HepG2 (cell line): ENCODE measurements around the gene GRHPR. TPM values are rescaled to one million over a fixed set of nuclear protein-coding genes. Genes with fewer than 3 reads are reported as not detected.

Experiments used
- BCLAF1 ChIP-seq: fragments of 450-650 bp; IDR thresholded peaks from 2 replicates; pipeline ENCODE4 v1.6.1; 2017; ENCODE audit warnings: mild to moderate bottlenecking
- FOXJ3 ChIP-seq: sonication (generic); formaldehyde crosslinking; IDR thresholded peaks from 2 replicates; pipeline ENCODE4 v1.4.0; 2020; ENCODE audit warnings: missing genetic modification reagents, mild to moderate bottlenecking, borderline replicate concordance
- GPN1 ChIP-seq: sonication (generic); formaldehyde crosslinking; IDR thresholded peaks from 2 replicates; pipeline ENCODE4 v1.5.1; 2020; ENCODE audit warnings: missing genetic modification reagents, borderline replicate concordance
- HMG20A ChIP-seq: IDR thresholded peaks from 2 replicates; pipeline ENCODE4 v1.6.1; 2016; ENCODE audit warnings: borderline replicate concordance
- MNT ChIP-seq: fragments of 450-650 bp; IDR thresholded peaks from 2 replicates; pipeline ENCODE4 v1.6.1; 2016
- SCMH1 ChIP-seq: sonication (generic); formaldehyde crosslinking; IDR thresholded peaks from 2 replicates; pipeline ENCODE4 v1.9.0; 2021; ENCODE audit warnings: missing genetic modification reagents, mild to moderate bottlenecking, borderline replicate concordance
- SP4 ChIP-seq: sonication (generic); formaldehyde crosslinking; IDR thresholded peaks from 2 replicates; pipeline ENCODE4 v1.8.1; 2023; ENCODE audit warnings: mild to moderate bottlenecking, missing genetic modification reagents
- TMF1 ChIP-seq: sonication (generic); formaldehyde crosslinking; IDR thresholded peaks from 2 replicates; pipeline ENCODE4 v1.8.1; 2022; ENCODE audit warnings: low read depth, missing genetic modification reagents
- ZBTB26 ChIP-seq: IDR thresholded peaks from 2 replicates; pipeline ENCODE4 v1.6.1; 2016; ENCODE audit warnings: missing compliant biosample characterization, missing genetic modification reagents, borderline replicate concordance
- ZNF44 ChIP-seq: sonication (generic); formaldehyde crosslinking; IDR thresholded peaks from 2 replicates; pipeline ENCODE4 v1.5.1; 2020; ENCODE audit warnings: mild to moderate bottlenecking, missing genetic modification reagents
- ZNF510 ChIP-seq: sonication (generic); formaldehyde crosslinking; IDR thresholded peaks from 2 replicates; pipeline ENCODE4 v1.4.0; 2020; ENCODE audit warnings: low read depth, mild to moderate bottlenecking, missing genetic modification reagents
- ZNF605 ChIP-seq: sonication (generic); formaldehyde crosslinking; IDR thresholded peaks from 2 replicates; pipeline ENCODE4 v1.8.0; 2022; ENCODE audit warnings: mild to moderate bottlenecking, missing genetic modification reagents
- ZNF768 ChIP-seq: sonication (generic); formaldehyde crosslinking; IDR thresholded peaks from 2 replicates; pipeline ENCODE4 v1.4.0; 2020; ENCODE audit warnings: missing genetic modification reagents
- polyA plus RNA-seq, 8 experiments: library from polyadenylated mRNA; depleted of rRNA in 3 of 8; stranded (reverse) in 7 of 8; unstranded in 1 of 8; fragments of >200 nt; fragmentation: Illumina TruSeq in 4 of 8; extraction: Trizol in 4 of 8; gene quantifications; 2 replicates each; pipeline versions ENCODE4 v1.2.1 to v1.2.3, GENCODE V29; 2011 to 2016; ENCODE audit warnings: low read depth in 4 of 8, missing spikeins in 1 of 8, mixed read lengths in 1 of 8; ENCODE audit not compliant: insufficient read depth in 1 of 8
- total RNA-seq, 5 experiments: library from RNA; depleted of rRNA; stranded (reverse); fragments of >200 nt; fragmentation: Illumina TruSeq; extraction: Trizol; gene quantifications; 2 replicates each; pipeline ENCODE4 v1.2.3, GENCODE V29; 2016; ENCODE audit warnings: low read depth in 1 of 5
- TF ChIP-seq, protein P1 (sequence below): sonication (generic); formaldehyde crosslinking; IDR thresholded peaks from 2 replicates; pipeline ENCODE4 v1.8.1; 2023; ENCODE audit warnings: missing genetic modification reagents, mild to moderate bottlenecking, borderline replicate concordance
- TF ChIP-seq, protein P2 (sequence below), 2 experiments: sonication (generic) in 1 of 2; formaldehyde crosslinking in 1 of 2; IDR thresholded peaks; 2 replicates each; pipeline versions ENCODE4 v1.4.0 to v1.6.1; 2018 to 2020; ENCODE audit warnings: missing genetic modification reagents in 2 of 2, borderline replicate concordance in 1 of 2, low read depth in 1 of 2, mild to moderate bottlenecking in 1 of 2, missing biosample characterization in 1 of 2

The GRHPR gene
- total and polyA plus RNA-seq, 2 of the 13 experiments (the other 11 are each of a cell fraction or from before 2014, with no cell fraction given): 113 to 115 TPM

GRCh38 chr9:37464426-37465248, 42.1 kb downstream of the GRHPR start (continued):
- TF ChIP-seq BCLAF1: no peak
- TF ChIP-seq, protein P1, sequence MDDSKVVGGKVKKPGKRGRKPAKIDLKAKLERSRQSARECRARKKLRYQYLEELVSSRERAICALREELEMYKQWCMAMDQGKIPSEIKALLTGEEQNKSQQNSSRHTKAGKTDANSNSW (CRISPR knock-in tag): peak; percentile 52; the same call in 1 of the 2 replicates
- no peak for TF ChIP-seq HMG20A
- TF ChIP-seq TMF1 (CRISPR knock-in tag): no peak
- TF ChIP-seq ZBTB26 (CRISPR knock-in tag): no peak
- no peak for TF ChIP-seq ZNF44
- peak; percentile 64; the same call in 1 of the 2 replicates for TF ChIP-seq ZNF768 (CRISPR knock-in tag)
- no peak for TF ChIP-seq MNT
- no peak for TF ChIP-seq SCMH1
- TF ChIP-seq ZNF510: no peak
- TF ChIP-seq, protein P2, sequence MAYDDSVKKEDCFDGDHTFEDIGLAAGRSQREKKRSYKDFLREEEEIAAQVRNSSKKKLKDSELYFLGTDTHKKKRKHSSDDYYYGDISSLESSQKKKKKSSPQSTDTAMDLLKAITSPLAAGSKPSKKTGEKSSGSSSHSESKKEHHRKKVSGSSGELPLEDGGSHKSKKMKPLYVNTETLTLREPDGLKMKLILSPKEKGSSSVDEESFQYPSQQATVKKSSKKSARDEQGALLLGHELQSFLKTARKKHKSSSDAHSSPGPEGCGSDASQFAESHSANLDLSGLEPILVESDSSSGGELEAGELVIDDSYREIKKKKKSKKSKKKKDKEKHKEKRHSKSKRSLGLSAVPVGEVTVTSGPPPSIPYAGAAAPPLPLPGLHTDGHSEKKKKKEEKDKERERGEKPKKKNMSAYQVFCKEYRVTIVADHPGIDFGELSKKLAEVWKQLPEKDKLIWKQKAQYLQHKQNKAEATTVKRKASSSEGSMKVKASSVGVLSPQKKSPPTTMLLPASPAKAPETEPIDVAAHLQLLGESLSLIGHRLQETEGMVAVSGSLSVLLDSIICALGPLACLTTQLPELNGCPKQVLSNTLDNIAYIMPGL (CRISPR knock-in tag; IDR thresholded peaks at IDR 0.05; ENCODE audit: borderline replicate concordance in 1 of 2, low read depth in 1 of 2): peak in 1 of 2 experiments; percentile 52; a peak in 1 of 4 replicates
- TF ChIP-seq FOXJ3: 0 out of 2 replicates have a peak, but pooled peaks have one; percentile 23
- peak; percentile 64; the same call in 1 of the 2 replicates for TF ChIP-seq ZNF605 (CRISPR knock-in tag)
- no peak for TF ChIP-seq GPN1 (CRISPR knock-in tag)
- TF ChIP-seq SP4: no peak
